ENCODE measurements around the gene SLC38A8. TPM values are rescaled to one million over a fixed set of nuclear protein-coding genes. Genes with fewer than 3 reads are reported as not detected.

Gene SLC38A8
- total RNA-seq, 2 experiments from 2014 or later: not detected

GRCh38 chr16:84040823-84041820 is 1.5 kb downstream of the SLC38A8 start:
- DNase-seq: no peak

GRCh38 chr16:84040226-84040822 is 2.3 kb downstream of the SLC38A8 start:
- ATAC-seq (no peak), DNase-seq (no peak)
- ChIA-PET CTCF (interaction anchor here (0.6 to 1.5 kb wide), 4 partner anchors 23 to 203 kb away, joined by 3 to 7 read pairs (median 4); no protein-coding TSS in a partner anchor), POLR2A (no interaction called here)
- H3K9me3 Mint-ChIP-seq (ENCODE audit: low read depth): peaks cover 4% of the 10 kb centered on the region
- intact Hi-C loops (cut with DNase I, micrococcal nuclease): no loop called here
- no peaks in the 10 kb centered on the region for H3K4me1 Mint-ChIP-seq
- H3K27ac Mint-ChIP-seq: no peak overlapping the region
- peaks cover 12% of the 10 kb centered on the region for H3K27me3 Mint-ChIP-seq
- H3K36me3 Mint-ChIP-seq (ENCODE audit: low read depth): no peaks in the 10 kb centered on the region
- no peak overlapping the region for H3K4me3 Mint-ChIP-seq

More at GRCh38 chr16:84040823-84041820, 1.5 kb downstream of the SLC38A8 start:
- CTCF ChIA-PET: interaction anchor here (0.6 to 1.5 kb wide), 4 partner anchors 22 to 204 kb away, joined by 3 to 7 read pairs (median 4); no protein-coding TSS in a partner anchor
- Mint-ChIP-seq H3K36me3 (ENCODE audit: low read depth) (no peaks in the 10 kb centered on the region), H3K9me3 (ENCODE audit: low read depth) (no peaks in the 10 kb centered on the region), H3K4me1 (no peaks in the 10 kb centered on the region), H3K27ac (no peak overlapping the region), H3K4me3 (no peak overlapping the region), H3K27me3 (peaks cover 12% of the 10 kb centered on the region)
- no peak for ATAC-seq
- POLR2A ChIA-PET: no interaction called here
- intact Hi-C loops (cut with DNase I, micrococcal nuclease): no loop called here

- Mint-ChIP-seq H3K27ac (no peak overlapping the region), H3K9me3 (ENCODE audit: low read depth) (peaks cover 4% of the 10 kb centered on the region), H3K4me1 (no peaks in the 10 kb centered on the region), H3K27me3 (peaks cover 8% of the 10 kb centered on the region), H3K36me3 (ENCODE audit: low read depth) (no peaks in the 10 kb centered on the region), H3K4me3 (no peak overlapping the region)
- ChIA-PET POLR2A (no interaction called here), CTCF (no interaction called here)
- ATAC-seq (no peak), DNase-seq (no peak)
- intact Hi-C loops (cut with DNase I, micrococcal nuclease): no loop called here
Observed at GRCh38 chr16:84039696-84040095, 2.9 kb downstream of the SLC38A8 start.

- DNase-seq (no peak), ATAC-seq (no peak)
- CTCF ChIA-PET: no interaction called here
- intact Hi-C loops (cut with DNase I, micrococcal nuclease): no loop called here
- peaks cover 4% of the 10 kb centered on the region for H3K9me3 Mint-ChIP-seq (ENCODE audit: low read depth)
- no peak overlapping the region for H3K4me3 Mint-ChIP-seq
- no peaks in the 10 kb centered on the region for H3K36me3 Mint-ChIP-seq (ENCODE audit: low read depth)
- H3K4me1 Mint-ChIP-seq: no peaks in the 10 kb centered on the region
- POLR2A ChIA-PET: no interaction called here
- H3K27me3 Mint-ChIP-seq: no peaks in the 10 kb centered on the region
- no peak overlapping the region for H3K27ac Mint-ChIP-seq
Observed at GRCh38 chr16:84038469-84038868, 4.1 kb downstream of the SLC38A8 start.

- CTCF ChIA-PET: no interaction called here
- intact Hi-C loops (cut with DNase I, micrococcal nuclease): no loop called here
- H3K4me3 Mint-ChIP-seq: no peak overlapping the region
- H3K4me1 Mint-ChIP-seq: no peaks in the 10 kb centered on the region
- no peaks in the 10 kb centered on the region for H3K27me3 Mint-ChIP-seq
- POLR2A ChIA-PET: interaction anchor here (0.7 kb wide), 1 partner anchor 149 kb away, joined by 4 read pairs; no protein-coding TSS in a partner anchor
- no peaks in the 10 kb centered on the region for H3K36me3 Mint-ChIP-seq (ENCODE audit: low read depth)
- no peak overlapping the region for H3K27ac Mint-ChIP-seq
- ATAC-seq (no peak), DNase-seq (no peak)
- peaks cover 4% of the 10 kb centered on the region for H3K9me3 Mint-ChIP-seq (ENCODE audit: low read depth)
Observed at GRCh38 chr16:84036982-84037425, 5.6 kb downstream of the SLC38A8 start.

GRCh38 chr16:84036131-84036530 is 6.5 kb downstream of the SLC38A8 start:
- Mint-ChIP-seq H3K9me3 (ENCODE audit: low read depth) (peaks cover 4% of the 10 kb centered on the region), H3K4me3 (no peak overlapping the region), H3K27ac (no peak overlapping the region), H3K36me3 (ENCODE audit: low read depth) (no peaks in the 10 kb centered on the region), H3K27me3 (peaks cover 3% of the 10 kb centered on the region), H3K4me1 (no peaks in the 10 kb centered on the region)
- POLR2A ChIA-PET: interaction anchor here (0.5 kb wide), 1 partner anchor 9 kb away, joined by 4 read pairs; no protein-coding TSS in a partner anchor
- DNase-seq (no peak), ATAC-seq (no peak)
- CTCF ChIA-PET: no interaction called here
- intact Hi-C loops (cut with DNase I, micrococcal nuclease): no loop called here

GRCh38 chr16:84034516-84034915 is 8.1 kb downstream of the SLC38A8 start:
- no peak for ATAC-seq
- Mint-ChIP-seq H3K4me1 (peaks cover 8% of the 10 kb centered on the region), H3K9me3 (ENCODE audit: low read depth) (peaks cover 4% of the 10 kb centered on the region), H3K4me3 (no peak overlapping the region), H3K27me3 (peaks cover 10% of the 10 kb centered on the region), H3K27ac (no peak overlapping the region), H3K36me3 (ENCODE audit: low read depth) (no peaks in the 10 kb centered on the region)
- no peak for DNase-seq
- POLR2A ChIA-PET: no interaction called here
- CTCF ChIA-PET: interaction anchor here (0.7 kb wide), 1 partner anchor 78 kb away, joined by 3 read pairs; no protein-coding TSS in a partner anchor
- intact Hi-C loops (cut with DNase I, micrococcal nuclease): no loop called here

GRCh38 chr16:84033251-84034195 is 9.1 kb downstream of the SLC38A8 start:
- no peaks in the 10 kb centered on the region for H3K36me3 Mint-ChIP-seq (ENCODE audit: low read depth)
- H3K27me3 Mint-ChIP-seq: peaks cover 12% of the 10 kb centered on the region
- H3K27ac Mint-ChIP-seq: no peak overlapping the region
- no peak overlapping the region for H3K4me3 Mint-ChIP-seq
- H3K9me3 Mint-ChIP-seq (ENCODE audit: low read depth): peaks cover 4% of the 10 kb centered on the region
- peaks cover 13% of the 10 kb centered on the region for H3K4me1 Mint-ChIP-seq
- no peak for ATAC-seq
- ChIA-PET CTCF (interaction anchor here (0.7 kb wide), 1 partner anchor 77 kb away, joined by 3 read pairs; no protein-coding TSS in a partner anchor), POLR2A (no interaction called here)
- intact Hi-C loops (cut with DNase I, micrococcal nuclease): no loop called here
- no peak for DNase-seq

GRCh38 chr16:84032458-84033178 is 10.0 kb downstream of the SLC38A8 start:
- POLR2A ChIA-PET: no interaction called here
- H3K9me3 Mint-ChIP-seq (ENCODE audit: low read depth): peaks cover 4% of the 10 kb centered on the region

GRCh38 chr16:84031556-84031955 is 11.0 kb downstream of the SLC38A8 start:
- ATAC-seq: no peak
- peaks cover 23% of the 10 kb centered on the region for H3K27me3 Mint-ChIP-seq
- H3K4me3 Mint-ChIP-seq: no peak overlapping the region
- DNase-seq: no peak
- intact Hi-C loops (cut with DNase I, micrococcal nuclease): no loop called here
- no peaks in the 10 kb centered on the region for H3K36me3 Mint-ChIP-seq (ENCODE audit: low read depth)
- ChIA-PET CTCF (no interaction called here), POLR2A (no interaction called here)
- peaks cover 13% of the 10 kb centered on the region for H3K4me1 Mint-ChIP-seq
- no peak overlapping the region for H3K27ac Mint-ChIP-seq
- peaks cover 4% of the 10 kb centered on the region for H3K9me3 Mint-ChIP-seq (ENCODE audit: low read depth)

More at GRCh38 chr16:84032458-84033178, 10.0 kb downstream of the SLC38A8 start:
- Mint-ChIP-seq H3K36me3 (ENCODE audit: low read depth) (no peaks in the 10 kb centered on the region), H3K27ac (no peak overlapping the region), H3K4me3 (no peak overlapping the region), H3K4me1 (peaks cover 13% of the 10 kb centered on the region), H3K27me3 (peaks cover 17% of the 10 kb centered on the region)
- DNase-seq (no peak), ATAC-seq (no peak)
- intact Hi-C loops (cut with DNase I, micrococcal nuclease): no loop called here
- CTCF ChIA-PET: no interaction called here
